K562 (cell line): ENCODE measurements around the gene AIFM3. TPM values are rescaled to one million over a fixed set of nuclear protein-coding genes. Genes with fewer than 3 reads are reported as not detected.
A peak's percentile ranks its signal among the peaks of the same experiment; 100 is the strongest.

Experiments
- CTCFL ChIP-seq: IDR thresholded peaks from 2 replicates; pipeline ENCODE4 v1.6.1; 2011; ENCODE audit warnings: borderline replicate concordance, low read depth, mild to moderate bottlenecking, moderate library complexity, low read length; ENCODE audit not compliant: insufficient read depth, poor library complexity, severe bottlenecking
- KLF13 ChIP-seq: fragments of 450-650 bp; IDR thresholded peaks from 2 replicates; pipeline ENCODE4 v1.6.1; 2016; ENCODE audit warnings: missing genetic modification characterization, low read depth, mild to moderate bottlenecking, missing compliant biosample characterization, moderate library complexity, borderline replicate concordance
- MTA1 ChIP-seq: fragments of 450-650 bp; IDR thresholded peaks from 2 replicates; pipeline ENCODE4 v1.6.1; 2017; ENCODE audit warnings: borderline replicate concordance
- MXI1 ChIP-seq: IDR thresholded peaks from 2 replicates; pipeline ENCODE4 v1.6.1; 2011; ENCODE audit warnings: low read depth, mild to moderate bottlenecking, improper control_type of control experiment, low read length
- MYC ChIP-seq, 2 experiments: fragments of 250-450 bp in 1 of 2; sonication (Bioruptor Pico) in 1 of 2; IDR thresholded peaks; 2 replicates each; pipeline versions ENCODE4 v1.5.1 to v1.6.1; 2012 to 2021; ENCODE audit warnings: low read depth in 2 of 2, borderline replicate concordance in 1 of 2, improper control_type of control experiment in 1 of 2, low read length in 1 of 2, mild to moderate bottlenecking in 1 of 2, moderate library complexity in 1 of 2
- NCOA2 ChIP-seq, 2 experiments: fragments of 450-650 bp; IDR thresholded peaks; 2 replicates each; pipeline ENCODE4 v1.6.1; 2018; ENCODE audit warnings: mild to moderate bottlenecking in 2 of 2, moderate library complexity in 1 of 2; ENCODE audit not compliant: partially characterized antibody in 2 of 2
- RCOR1 ChIP-seq, 2 experiments: IDR thresholded peaks; 2 replicates each; pipeline ENCODE4 v1.6.1; 2012; ENCODE audit warnings: low read depth in 2 of 2, low read length in 2 of 2, borderline replicate concordance in 1 of 2, improper control_type of control experiment in 1 of 2
- SUPT5H ChIP-seq: fragments of 450-650 bp; IDR thresholded peaks from 2 replicates; pipeline ENCODE4 v1.6.1; 2016
- TGIF2 ChIP-seq: sonication (generic); formaldehyde crosslinking; IDR thresholded peaks from 2 replicates; pipeline ENCODE4 v1.8.1; 2022; ENCODE audit warnings: mild to moderate bottlenecking, missing genetic modification reagents, moderate library complexity
- ZBED1 ChIP-seq: IDR thresholded peaks from 2 replicates; pipeline ENCODE4 v1.6.1; 2014
- ZBTB5 ChIP-seq: fragments of 450-650 bp; IDR thresholded peaks from 2 replicates; pipeline ENCODE4 v1.6.1; 2017; ENCODE audit warnings: antibody characterized with exemption
- ZC3H4 ChIP-seq: sonication (generic); formaldehyde crosslinking; IDR thresholded peaks from 2 replicates; pipeline ENCODE4 v1.9.0; 2021; ENCODE audit warnings: missing genetic modification reagents, borderline replicate concordance
- ZNF3 ChIP-seq: fragments of 250-450 bp; sonication (Bioruptor Pico); IDR thresholded peaks from 2 replicates; pipeline ENCODE4 v1.5.0; 2021; ENCODE audit warnings: mild to moderate bottlenecking, moderate library complexity
- ZZZ3 ChIP-seq: fragments of 450-650 bp; IDR thresholded peaks from 2 replicates; pipeline ENCODE4 v1.6.1; 2016; ENCODE audit warnings: antibody characterized with exemption, mild to moderate bottlenecking, moderate library complexity
- polyA plus RNA-seq, 8 experiments: library from polyadenylated mRNA; depleted of rRNA in 4 of 8; stranded (reverse) in 5 of 8; unstranded in 3 of 8; fragments of >200 nt; fragmentation: Nextera tagmentation in 2 of 8; fragmentation: Illumina TruSeq in 1 of 8; extraction: Ambion mirVana in 2 of 8; extraction: Trizol in 1 of 8; gene quantifications; 2 replicates each; pipeline versions ENCODE4 v1.2.1 to v1.2.3, GENCODE V29; 2011 to 2014; ENCODE audit warnings: inconsistent platforms in 1 of 8, missing spikeins in 1 of 8
- total RNA-seq, 7 experiments: library from RNA; depleted of rRNA in 6 of 7; stranded (reverse); fragments of >200 nt in 6 of 7; fragmentation: Illumina TruSeq in 2 of 7; extraction: Trizol in 2 of 7; gene quantifications; 2 replicates each; pipeline versions ENCODE4 v1.2.1 to v1.2.3, GENCODE V29; 2011 to 2021; ENCODE audit warnings: low replicate concordance in 1 of 7
- TF ChIP-seq, protein P1 (sequence below): sonication (generic); formaldehyde crosslinking; IDR thresholded peaks from 2 replicates; pipeline ENCODE4 v1.8.1; 2022; ENCODE audit warnings: missing genetic modification reagents
- TF ChIP-seq, protein P2 (sequence below), 2 experiments: IDR thresholded peaks; 2 replicates each; pipeline ENCODE4 v1.6.1; 2011; ENCODE audit warnings: borderline replicate concordance in 1 of 2, control low read depth in 1 of 2, low read depth in 1 of 2, low read length in 1 of 2, mild to moderate bottlenecking in 1 of 2, mixed read lengths in 1 of 2, moderate library complexity in 1 of 2; ENCODE audit not compliant: insufficient read depth in 1 of 2, insufficient read length in 1 of 2, poor library complexity in 1 of 2, severe bottlenecking in 1 of 2; ENCODE audit errors: extremely low read depth in 1 of 2
- TF ChIP-seq, protein P3 (sequence below): fragments of 250-450 bp; sonication (Bioruptor Pico); IDR thresholded peaks from 2 replicates; pipeline ENCODE4 v1.5.0; 2021

AIFM3 gene
- total and polyA plus RNA-seq, 9 of the 15 experiments (the other 6 are each of a cell fraction or from before 2014, with no cell fraction given), result 0.03 to 0.20 (median 0.07) TPM; not detected in 1

GRCh38 chr22:20933910-20934309 is 33.1 kb upstream of the AIFM3 start (continued):
- TF ChIP-seq, protein P1, sequence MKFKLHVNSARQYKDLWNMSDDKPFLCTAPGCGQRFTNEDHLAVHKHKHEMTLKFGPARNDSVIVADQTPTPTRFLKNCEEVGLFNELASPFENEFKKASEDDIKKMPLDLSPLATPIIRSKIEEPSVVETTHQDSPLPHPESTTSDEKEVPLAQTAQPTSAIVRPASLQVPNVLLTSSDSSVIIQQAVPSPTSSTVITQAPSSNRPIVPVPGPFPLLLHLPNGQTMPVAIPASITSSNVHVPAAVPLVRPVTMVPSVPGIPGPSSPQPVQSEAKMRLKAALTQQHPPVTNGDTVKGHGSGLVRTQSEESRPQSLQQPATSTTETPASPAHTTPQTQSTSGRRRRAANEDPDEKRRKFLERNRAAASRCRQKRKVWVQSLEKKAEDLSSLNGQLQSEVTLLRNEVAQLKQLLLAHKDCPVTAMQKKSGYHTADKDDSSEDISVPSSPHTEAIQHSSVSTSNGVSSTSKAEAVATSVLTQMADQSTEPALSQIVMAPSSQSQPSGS (CRISPR knock-in tag), result peak; percentile 10; the same call in 1 of the 2 replicates
- TF ChIP-seq TGIF2 (CRISPR knock-in tag), result no peak
- TF ChIP-seq NCOA2 (IDR thresholded peaks at IDR 0.05; ENCODE audit: partially characterized antibody in 2 of 2), result no peak
- no peak for TF ChIP-seq SUPT5H
- TF ChIP-seq KLF13, result no peak
- TF ChIP-seq ZBED1, result no peak
- TF ChIP-seq CTCFL, result no peak
- no peak for TF ChIP-seq MTA1
- TF ChIP-seq, protein P2, sequence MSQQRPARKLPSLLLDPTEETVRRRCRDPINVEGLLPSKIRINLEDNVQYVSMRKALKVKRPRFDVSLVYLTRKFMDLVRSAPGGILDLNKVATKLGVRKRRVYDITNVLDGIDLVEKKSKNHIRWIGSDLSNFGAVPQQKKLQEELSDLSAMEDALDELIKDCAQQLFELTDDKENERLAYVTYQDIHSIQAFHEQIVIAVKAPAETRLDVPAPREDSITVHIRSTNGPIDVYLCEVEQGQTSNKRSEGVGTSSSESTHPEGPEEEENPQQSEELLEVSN (IDR thresholded peaks at IDR 0.05; ENCODE audit: borderline replicate concordance in 1 of 2, extremely low read depth in 1 of 2, insufficient read depth in 1 of 2, insufficient read length in 1 of 2, low read depth in 1 of 2, low read length in 1 of 2, poor library complexity in 1 of 2, severe bottlenecking in 1 of 2), result no peak
- TF ChIP-seq MXI1, result no peak
- TF ChIP-seq, protein P3, sequence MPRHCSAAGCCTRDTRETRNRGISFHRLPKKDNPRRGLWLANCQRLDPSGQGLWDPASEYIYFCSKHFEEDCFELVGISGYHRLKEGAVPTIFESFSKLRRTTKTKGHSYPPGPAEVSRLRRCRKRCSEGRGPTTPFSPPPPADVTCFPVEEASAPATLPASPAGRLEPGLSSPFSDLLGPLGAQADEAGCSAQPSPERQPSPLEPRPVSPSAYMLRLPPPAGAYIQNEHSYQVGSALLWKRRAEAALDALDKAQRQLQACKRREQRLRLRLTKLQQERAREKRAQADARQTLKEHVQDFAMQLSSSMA, result no peak
- no peak for TF ChIP-seq ZBTB5
- no peak for TF ChIP-seq ZZZ3
- no peak for TF ChIP-seq MYC (IDR thresholded peaks at IDR 0.05; ENCODE audit: low read depth, low read length)
- TF ChIP-seq MYC (CRISPR knock-in tag; IDR thresholded peaks at IDR 0.05; ENCODE audit: borderline replicate concordance, low read depth), result no peak
- TF ChIP-seq RCOR1 (IDR thresholded peaks at IDR 0.05; ENCODE audit: borderline replicate concordance in 1 of 2, low read depth in 2 of 2, low read length in 2 of 2), result no peak
- 0 out of 2 replicates have a peak, but pooled peaks have one; percentile 25 for TF ChIP-seq ZC3H4 (CRISPR knock-in tag)
- no peak for TF ChIP-seq ZNF3 (CRISPR knock-in tag)
